EL (cell line): ENCODE measurements around the gene CD2AP.
"Not testable (repeated sequence)": the region's sequence is repeated elsewhere in the genome, so short reads cannot be mapped to it uniquely, and the experiment has no call there.

Experiments
- DNase-seq: peaks from one replicate; pipeline ENCODE4 v3.0.0-alpha.2; 2016

The CD2AP gene

GRCh38 chr6:47509937-47510336 is 32.3 kb downstream of the CD2AP start:
- no peak for DNase-seq

- DNase-seq, result no peak
Observed at GRCh38 chr6:47512872-47513271, 35.3 kb downstream of the CD2AP start.

GRCh38 chr6:47519279-47519678 is 41.7 kb downstream of the CD2AP start:
- no peak for DNase-seq

GRCh38 chr6:47520282-47520681 is 42.7 kb downstream of the CD2AP start:
- DNase-seq, result no peak

DNA sequence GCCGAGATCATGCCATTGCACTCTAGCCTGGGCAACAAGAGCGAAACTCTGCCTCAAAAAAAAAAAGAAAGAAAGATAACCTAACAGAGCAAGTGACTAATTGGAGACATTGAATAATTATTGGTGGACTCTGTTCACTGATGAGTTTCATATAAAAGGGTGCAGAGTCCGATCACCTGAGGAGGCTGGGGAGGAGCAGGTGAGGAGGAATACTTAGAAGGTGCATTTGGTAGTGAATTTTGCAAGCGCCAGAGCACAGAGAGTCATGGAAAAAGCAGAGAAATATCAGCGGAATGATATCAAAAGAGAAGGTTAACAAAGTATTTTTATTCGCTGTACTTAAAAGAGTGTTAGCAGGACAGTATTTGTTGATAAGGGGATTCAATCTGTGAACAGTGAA is 44.4 kb downstream of the CD2AP start:
- no peak for DNase-seq

- no peak for DNase-seq
Observed at GRCh38 chr6:47524136-47524845, 46.7 kb downstream of the CD2AP start.

DNA sequence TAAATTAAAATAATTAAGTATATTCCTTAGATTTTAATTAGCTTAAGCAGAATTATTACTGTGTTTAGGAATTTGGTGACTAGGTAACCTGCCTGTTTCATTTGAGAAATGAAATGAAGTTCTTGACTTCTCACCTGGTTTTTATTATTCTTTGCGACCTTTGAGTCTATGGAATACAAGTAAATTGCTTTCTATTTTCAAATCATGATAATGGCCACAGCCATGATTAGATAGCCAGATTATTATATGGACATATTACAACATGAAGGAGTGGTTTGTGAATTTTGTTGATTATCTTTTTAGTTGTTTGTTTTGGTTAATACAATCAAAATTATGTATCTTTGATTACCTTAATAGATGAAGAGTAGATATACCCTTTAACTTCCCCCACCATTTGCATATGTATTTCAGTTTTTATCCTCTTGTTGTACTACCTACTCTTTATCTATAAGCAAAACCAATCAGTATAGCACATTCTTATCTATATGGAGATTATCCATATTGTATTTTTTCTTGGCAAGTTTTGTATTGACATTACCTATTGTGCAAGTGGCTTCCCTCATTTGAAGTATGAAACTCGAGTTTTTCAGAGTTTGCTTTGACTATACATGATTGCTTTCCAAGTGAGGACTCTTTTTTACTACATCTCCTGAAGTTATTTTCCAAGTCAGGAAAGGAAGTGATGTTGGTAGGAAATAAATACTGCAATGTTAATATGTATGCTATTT is 47.9 kb downstream of the CD2AP start:
- no peak for DNase-seq

- no peak for DNase-seq
Observed at GRCh38 chr6:47527274-47527673, 49.7 kb downstream of the CD2AP start.

GRCh38 chr6:47529734-47530133 is 52.1 kb downstream of the CD2AP start:
- DNase-seq, result no peak

DNA sequence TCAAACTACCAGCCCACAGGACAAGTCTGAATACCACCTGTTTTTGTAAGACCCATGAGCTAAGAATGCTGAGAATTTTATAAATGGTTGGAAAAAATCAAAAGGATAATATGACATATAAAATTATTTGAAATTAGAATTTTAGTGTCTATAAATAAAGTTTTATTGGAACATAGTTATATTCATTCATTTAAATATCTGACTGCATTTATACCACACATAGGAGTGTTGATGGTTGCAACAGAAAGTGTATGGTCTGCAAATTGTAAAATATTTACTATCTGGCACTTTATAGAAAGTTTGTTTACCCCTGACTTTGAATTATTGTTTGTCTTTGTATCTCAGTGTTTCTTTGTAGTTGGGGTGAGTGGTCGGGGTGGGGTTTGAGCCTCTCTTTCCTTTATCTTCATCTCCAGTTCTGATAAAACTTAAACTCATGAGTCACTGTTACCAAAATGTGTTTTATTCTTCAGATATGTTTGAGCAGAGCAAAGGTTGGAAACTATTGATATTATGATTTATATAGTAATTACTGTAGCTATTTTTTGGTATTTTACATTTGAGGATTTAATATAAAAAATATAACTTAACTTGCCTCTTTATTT is 55.5 kb downstream of the CD2AP start:
- no peak for DNase-seq

- DNase-seq, result no peak
Observed at GRCh38 chr6:47534063-47534462, 56.5 kb downstream of the CD2AP start.

DNA sequence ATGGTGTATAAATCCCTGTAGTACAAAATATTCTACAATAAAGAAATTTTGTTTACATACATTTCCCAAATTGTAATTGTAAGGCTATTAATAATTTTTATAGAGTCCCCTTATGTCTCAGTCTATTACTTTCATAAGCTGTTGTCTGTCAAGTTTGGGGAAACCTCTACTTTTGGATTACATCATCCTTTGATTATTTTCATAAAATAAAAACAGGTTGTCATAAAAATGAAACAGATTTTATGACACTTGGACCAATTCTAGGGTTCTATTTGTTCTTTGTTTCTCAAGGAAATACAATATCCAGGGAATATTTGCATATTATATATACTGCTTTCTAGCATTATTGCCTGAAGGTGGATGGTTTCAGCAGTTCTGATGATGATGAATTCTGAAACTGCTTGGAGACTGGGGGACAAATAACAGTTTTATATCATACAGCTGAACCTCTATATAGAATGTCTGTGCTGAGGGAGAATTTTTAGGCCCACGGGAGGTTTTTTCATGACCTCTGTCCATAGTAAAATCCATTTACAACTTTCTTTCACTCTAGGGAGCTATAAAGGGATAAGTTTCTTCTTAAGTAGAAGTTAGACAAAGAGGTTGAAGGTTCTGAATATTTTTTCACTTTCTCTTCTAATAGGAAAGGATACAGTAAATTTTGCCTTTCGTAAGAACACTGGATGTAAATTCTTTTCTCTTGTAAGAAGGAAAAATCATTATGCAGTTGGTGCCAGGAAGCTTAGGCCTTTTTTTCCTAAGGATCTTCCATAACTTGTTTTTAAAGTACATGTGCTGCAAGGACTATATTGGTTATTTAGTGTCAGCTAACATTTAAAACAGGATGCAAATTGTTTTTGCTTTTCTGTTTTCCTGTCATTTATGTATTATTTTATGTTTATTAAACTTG is 58.0 kb downstream of the CD2AP start:
- DNase-seq, result no peak

DNA sequence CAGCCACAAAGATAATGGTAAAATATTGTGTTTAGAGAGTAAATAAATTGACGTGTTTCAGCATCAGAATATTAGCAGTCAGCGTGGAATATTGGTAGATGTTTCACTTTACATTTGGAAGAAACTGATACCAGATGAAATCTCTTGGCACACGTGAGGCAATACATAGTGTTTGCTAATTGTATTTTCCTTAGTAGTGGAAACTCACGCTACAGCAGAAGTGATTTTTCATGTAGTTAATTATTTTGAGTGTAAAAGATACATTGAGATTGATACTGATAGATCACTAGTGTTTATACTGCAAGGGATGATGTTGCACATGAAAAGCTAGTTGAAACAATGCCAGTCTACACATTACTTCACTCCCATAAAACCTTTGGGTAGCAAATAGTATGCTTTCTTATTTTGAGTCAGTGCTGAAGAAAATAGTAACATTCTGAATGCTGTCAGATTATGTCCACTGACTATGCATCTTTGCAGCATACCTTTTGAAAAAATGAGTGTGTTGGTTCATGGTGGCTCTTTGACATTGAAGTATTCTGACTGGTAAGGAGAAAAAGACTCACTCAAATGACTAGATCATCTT is 59.3 kb downstream of the CD2AP start:
- DNase-seq, result no peak

DNA sequence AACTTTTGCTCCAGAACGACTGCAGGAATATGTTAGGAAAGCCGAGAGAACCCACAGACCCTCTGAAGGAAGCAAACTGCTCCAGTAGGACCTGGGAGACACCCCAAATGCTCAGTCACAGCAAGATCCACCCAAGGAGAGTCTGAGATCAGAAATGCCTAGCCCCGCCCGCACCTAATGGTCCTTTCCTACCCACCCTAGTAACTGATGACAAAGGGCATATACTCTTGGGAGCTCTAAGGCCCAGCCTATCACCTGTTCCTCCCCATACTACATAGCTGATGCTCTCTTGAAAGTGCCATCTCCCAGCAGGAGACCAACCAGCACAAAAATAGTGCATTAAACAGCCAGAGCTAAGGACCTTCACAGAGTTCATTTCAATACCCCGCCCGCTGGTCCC is 67.6 kb downstream of the CD2AP start:
- DNase-seq, result no peak

- no peak for DNase-seq
Observed at GRCh38 chr6:47551670-47552069, 74.1 kb downstream of the CD2AP start.

DNA sequence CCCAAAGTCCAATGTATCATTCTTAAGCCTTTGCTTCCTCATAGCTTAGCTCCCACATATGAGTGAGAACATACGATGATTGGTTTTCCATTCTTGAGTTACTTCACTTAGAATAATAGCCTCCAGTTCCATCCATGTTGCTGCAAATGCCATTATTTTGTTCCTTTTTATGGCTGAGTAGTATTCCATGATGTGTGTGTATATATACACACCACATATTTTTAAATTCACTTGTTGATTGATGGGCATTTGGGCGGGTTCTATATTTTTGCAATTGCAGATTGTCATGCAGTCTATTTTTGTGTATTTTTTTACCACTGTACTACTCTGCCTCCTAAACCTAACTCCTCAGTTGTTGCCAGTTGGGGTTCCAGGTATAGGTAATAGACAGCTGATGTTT is 74.7 kb downstream of the CD2AP start:
- DNase-seq, result no peak

GRCh38 chr6:47553243-47553642 is 75.7 kb downstream of the CD2AP start:
- DNase-seq, result not testable (repeated sequence)

- not testable (repeated sequence) for DNase-seq
Observed at GRCh38 chr6:47556459-47556858, 78.9 kb downstream of the CD2AP start.

GRCh38 chr6:47563162-47563561 is 85.6 kb downstream of the CD2AP start:
- DNase-seq, result no peak

GRCh38 chr6:47566602-47567001 is 89.0 kb downstream of the CD2AP start:
- not testable (repeated sequence) for DNase-seq

DNA sequence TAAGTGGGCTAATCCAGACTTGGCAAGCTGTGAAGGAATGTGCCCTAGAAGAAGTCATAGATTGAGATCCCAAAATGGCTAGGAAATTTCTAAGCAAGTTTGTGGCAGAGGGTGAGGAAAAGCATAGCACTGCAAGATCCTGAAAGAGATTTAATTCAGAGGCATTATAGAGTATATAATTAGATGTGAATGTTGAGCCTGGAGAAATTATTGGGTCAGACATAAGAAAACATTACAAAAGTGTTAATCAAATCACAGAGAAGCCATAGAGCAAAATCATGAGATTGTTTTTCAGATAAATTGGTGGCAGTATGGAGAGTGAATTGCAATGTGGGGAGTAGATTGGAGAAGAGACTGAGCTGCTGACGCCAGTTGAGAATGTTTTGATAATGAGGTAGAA is 90.0 kb downstream of the CD2AP start:
- no peak for DNase-seq

- DNase-seq, result no peak
Observed at GRCh38 chr6:47571488-47571887, 93.9 kb downstream of the CD2AP start.

DNA sequence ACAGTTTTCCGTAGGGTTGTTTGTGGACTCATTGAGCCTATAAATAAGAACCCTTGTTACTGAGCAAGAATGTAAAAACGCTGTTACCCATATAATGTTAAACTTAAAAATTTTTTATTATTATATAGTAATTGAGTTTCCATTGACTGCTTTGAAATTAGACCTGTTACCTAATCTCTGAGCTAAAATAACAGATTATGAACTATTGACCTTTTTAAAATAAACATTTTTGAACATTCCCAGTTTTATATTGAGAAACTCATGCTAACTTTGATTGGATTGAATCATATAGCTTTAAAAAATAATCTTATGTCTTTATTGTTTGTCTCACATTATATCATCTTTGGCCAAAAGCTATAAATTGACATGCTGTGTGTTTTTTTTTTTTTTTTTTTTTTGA is 95.5 kb downstream of the CD2AP start:
- DNase-seq, result no peak
